IMR-90 (cell line): ENCODE measurements around the gene PRKN. TPM values are rescaled to one million over a fixed set of nuclear protein-coding genes. Genes with fewer than 3 reads are reported as not detected.

ENCODE experiments used
- ATAC-seq: fragments of 200-7000 bp; cut with Tn5 transposase; 2 replicates; pipeline ENCODE4 v1.9.1; 2020; ENCODE audit warnings: low read depth, mild to moderate bottlenecking, moderate library complexity
- BruUV-seq: library from RNA; stranded (reverse); fragments of 400-500 nt; replicated peaks from 2 replicates; lab custom pipeline; 2021; lab: Mats Ljungman, UMichigan
- CTCF ChIA-PET: fragments of 300-600 bp; formaldehyde crosslinking; extraction: SDS; loops from one replicate; lab custom pipeline; 2021; ENCODE audit warnings: antibody characterized with exemption; lab: Yijun Ruan, JAX
- POLR2A ChIA-PET: fragments of 300-600 bp; sonication (Branson Sonifier 250); formaldehyde crosslinking; loops from one replicate; lab custom pipeline; 2022; ENCODE audit warnings: antibody characterized with exemption; ENCODE audit not compliant: unreplicated experiment; lab: Charles Lee
- DNase-seq: peaks from one replicate; pipeline ENCODE4 v3.0.0; 2013
- H2AFZ ChIP-seq: replicated peaks from 2 replicates; pipeline ENCODE3; 2013; ENCODE audit warnings: low read length, mild to moderate bottlenecking; ENCODE audit not compliant: poor library complexity
- H2AK5ac ChIP-seq: 2 replicates; pipeline ENCODE4 v1.6.1; 2013; ENCODE audit warnings: low read depth, low read length, inconsistent platforms
- H2AK9ac ChIP-seq: replicated peaks from 2 replicates; pipeline ENCODE3; 2013; ENCODE audit warnings: mild to moderate bottlenecking, low read depth, low read length, moderate library complexity; ENCODE audit not compliant: poor library complexity
- H2BK120ac ChIP-seq: 2 replicates; pipeline ENCODE4 v1.6.1; 2013; ENCODE audit warnings: low read depth, low read length, inconsistent platforms
- H2BK15ac ChIP-seq: 3 replicates; pipeline ENCODE4 v1.6.1; 2013; ENCODE audit warnings: low read depth, low read length, inconsistent platforms
- H2BK20ac ChIP-seq: 2 replicates; pipeline ENCODE4 v1.6.1; 2013; ENCODE audit warnings: low read depth, mild to moderate bottlenecking, inconsistent platforms, low read length, moderate library complexity
- H2BK5ac ChIP-seq: 2 replicates; pipeline ENCODE4 v1.6.1; 2013; ENCODE audit warnings: mild to moderate bottlenecking, low read depth, low read length, inconsistent platforms; ENCODE audit not compliant: poor library complexity, severe bottlenecking
- H3K14ac ChIP-seq: replicated peaks from 2 replicates; pipeline ENCODE4 v1.6.1; 2013; ENCODE audit warnings: low read depth, low read length, inconsistent platforms
- H3K18ac ChIP-seq: 2 replicates; pipeline ENCODE4 v1.6.1; 2013; ENCODE audit warnings: low read depth, low read length, control low read depth
- H3K23ac ChIP-seq: 2 replicates; pipeline ENCODE4 v1.6.1; 2013; ENCODE audit warnings: low read depth, low read length, inconsistent platforms
- H3K27ac ChIP-seq: 2 replicates; pipeline ENCODE4 v1.5.1; 2013; ENCODE audit warnings: mild to moderate bottlenecking, control low read depth, low read length; ENCODE audit not compliant: insufficient read depth
- H3K27me3 ChIP-seq: 2 replicates; pipeline ENCODE4 v1.6.1; 2013; ENCODE audit warnings: low read length; ENCODE audit not compliant: control insufficient read depth, insufficient read depth
- H3K36me3 ChIP-seq: 2 replicates; pipeline ENCODE4 v1.6.1; 2013; ENCODE audit warnings: low read length, mixed read lengths; ENCODE audit not compliant: control insufficient read depth, insufficient read depth
- H3K4ac ChIP-seq: 2 replicates; pipeline ENCODE4 v1.6.1; 2013; ENCODE audit warnings: low read depth, low read length, inconsistent platforms
- H3K4me1 ChIP-seq: 2 replicates; pipeline ENCODE4 v1.6.1; 2013; ENCODE audit warnings: low read length, mixed read lengths; ENCODE audit not compliant: control insufficient read depth, insufficient read depth
- H3K4me2 ChIP-seq: 2 replicates; pipeline ENCODE4 v1.6.1; 2013; ENCODE audit warnings: low read depth, mild to moderate bottlenecking, control low read depth, low read length, moderate library complexity
- H3K4me3 ChIP-seq: 2 replicates; pipeline ENCODE4 v1.5.1; 2013; ENCODE audit warnings: low read depth, mild to moderate bottlenecking, control low read depth, low read length, moderate library complexity; ENCODE audit not compliant: insufficient read depth
- H3K56ac ChIP-seq: 2 replicates; pipeline ENCODE4 v1.6.1; 2013; ENCODE audit warnings: low read length, inconsistent platforms; ENCODE audit not compliant: insufficient read depth; ENCODE audit errors: extremely low read depth
- H3K79me1 ChIP-seq, 2 experiments: 2 replicates each; pipeline ENCODE4 v1.6.1; 2013; ENCODE audit warnings: low read length in 2 of 2, inconsistent platforms in 1 of 2, low read depth in 1 of 2
- H3K9ac ChIP-seq: 2 replicates; pipeline ENCODE4 v1.6.1; 2013; ENCODE audit warnings: low read depth, low read length, control low read depth
- H3K9me1 ChIP-seq: 2 replicates; pipeline ENCODE4 v1.6.1; 2013; ENCODE audit warnings: low read length, inconsistent platforms; ENCODE audit not compliant: insufficient read depth
- H3K9me3 ChIP-seq: 2 replicates; pipeline ENCODE4 v1.6.1; 2013; ENCODE audit warnings: low read length; ENCODE audit not compliant: control insufficient read depth, insufficient read depth
- H4K20me1 ChIP-seq: 2 replicates; pipeline ENCODE4 v1.6.1; 2013; ENCODE audit warnings: low read length, inconsistent platforms; ENCODE audit not compliant: insufficient read depth
- H4K5ac ChIP-seq: 2 replicates; pipeline ENCODE4 v1.6.1; 2013; ENCODE audit warnings: mild to moderate bottlenecking, low read depth, low read length, control low read depth
- H4K8ac ChIP-seq, 2 experiments: 2 replicates each; pipeline ENCODE4 v1.6.1; 2013; ENCODE audit warnings: low read depth in 2 of 2, low read length in 2 of 2, control low read depth in 1 of 2, inconsistent platforms in 1 of 2
- H4K91ac ChIP-seq: 2 replicates; pipeline ENCODE4 v1.6.1; 2013; ENCODE audit warnings: low read depth, low read length, inconsistent platforms; ENCODE audit not compliant: insufficient read depth
- BHLHE40 ChIP-seq: fragments of 150-350 bp; IDR thresholded peaks from 2 replicates; pipeline ENCODE4 v1.6.1; 2016; ENCODE audit warnings: mild to moderate bottlenecking, low read depth, low read length
- MAZ ChIP-seq: IDR thresholded peaks from 2 replicates; pipeline ENCODE4 v1.6.1; 2012; ENCODE audit warnings: low read depth, mild to moderate bottlenecking, low read length, improper control_type of control experiment, moderate library complexity, borderline replicate concordance
- WGBS, 2 experiments: methylation state at CpG; one replicate each; pipeline versions ENCODE4 v1.1.5 to v1.1.7; 2013; ENCODE audit warnings: missing lambda C conversion rate in 2 of 2; ENCODE audit not compliant: insufficient read length in 1 of 2; ENCODE audit errors: extremely low coverage in 2 of 2; 5-methylcytosine and 5-hydroxymethylcytosine counted together
- dilution Hi-C: fragments of 300-500 bp; cut with HindIII; formaldehyde crosslinking; loops from one replicate; pipeline ENCODE4 v1.14.3; 2018; ENCODE audit warnings: low sequenced_read_pairs; ENCODE audit not compliant: unreplicated experiment
- in situ Hi-C: fragments of 300-500 bp; cut with MboI; formaldehyde crosslinking; loops from 3 replicates; pipeline ENCODE4 v1.14.3; 2019; ENCODE audit warnings: low sequenced_read_pairs, inconsistent platforms, mixed read lengths
- intact Hi-C: fragments of 100-400 bp; cut with micrococcal nuclease; formaldehyde crosslinking; loops from 2 replicates; pipeline ENCODE4 v1.10.0; 2022
- polyA plus RNA-seq, 3 experiments: library from polyadenylated mRNA; depleted of rRNA; stranded (reverse); fragments of >200 nt; gene quantifications; 2 replicates each; pipeline ENCODE4 v1.2.3, GENCODE V29; 2012; ENCODE audit warnings: low replicate concordance in 1 of 3
- total RNA-seq: library from RNA; depleted of rRNA; stranded (reverse); fragments of >200 nt; gene quantifications from 2 replicates; pipeline ENCODE4 v1.2.3, GENCODE V29; 2012
- TF ChIP-seq, protein P1 (sequence below): conservative IDR thresholded peaks from 2 replicates; pipeline ENCODE4 v1.5.1; 2012; ENCODE audit warnings: mild to moderate bottlenecking, low read depth, low read length, improper control_type of control experiment
- TF ChIP-seq, protein P2 (sequence below): fragments of 150-350 bp; IDR thresholded peaks from 2 replicates; pipeline ENCODE4 v1.6.1; 2017; ENCODE audit warnings: mild to moderate bottlenecking, antibody characterized with exemption, low read length, low read depth

PRKN gene
- total and polyA plus RNA-seq, 2 of the 4 experiments (the other 2 are of a cell fraction): 0.15 to 0.18 TPM

DNA sequence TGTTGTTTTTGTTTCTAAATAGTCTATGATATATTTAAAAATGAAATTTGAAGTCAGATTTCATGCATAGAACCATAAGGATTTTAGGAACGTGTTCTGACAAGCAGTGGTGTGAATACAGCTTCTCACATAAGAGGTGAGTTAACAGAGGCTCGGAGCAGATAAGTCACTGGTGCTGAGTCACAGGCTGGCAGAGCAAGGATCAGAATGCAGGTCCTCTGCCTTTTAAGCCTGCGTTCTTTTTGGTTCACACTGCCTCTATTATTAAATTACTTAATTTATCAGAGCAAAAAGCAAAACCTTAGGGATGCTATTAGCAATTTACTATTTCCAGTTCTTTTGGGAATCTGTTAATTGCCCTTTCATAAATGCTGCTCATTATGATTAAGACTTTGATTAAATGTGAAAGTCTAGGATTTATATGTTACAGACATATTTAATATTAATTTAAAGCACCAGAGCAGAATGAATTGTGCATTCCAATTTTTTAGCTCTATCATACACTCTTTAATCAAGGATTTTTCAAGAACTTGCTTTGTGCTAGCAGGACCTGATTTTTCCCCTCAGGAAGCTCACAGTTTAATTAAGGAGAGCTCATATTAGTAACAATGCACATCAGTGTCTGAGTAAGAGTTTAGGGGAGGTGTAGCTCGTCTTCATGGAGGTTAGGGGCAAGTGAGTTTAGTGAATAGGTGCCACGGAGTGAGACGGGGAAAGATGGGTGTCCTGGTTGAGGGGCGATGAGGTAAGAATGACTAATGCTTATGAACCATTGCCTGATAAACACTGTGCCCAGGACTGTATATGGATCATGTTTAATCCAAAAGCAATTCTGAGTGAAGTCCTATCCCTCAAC lies 1241.0 kb downstream of the PRKN start (continued):
- TF ChIP-seq, protein P1, sequence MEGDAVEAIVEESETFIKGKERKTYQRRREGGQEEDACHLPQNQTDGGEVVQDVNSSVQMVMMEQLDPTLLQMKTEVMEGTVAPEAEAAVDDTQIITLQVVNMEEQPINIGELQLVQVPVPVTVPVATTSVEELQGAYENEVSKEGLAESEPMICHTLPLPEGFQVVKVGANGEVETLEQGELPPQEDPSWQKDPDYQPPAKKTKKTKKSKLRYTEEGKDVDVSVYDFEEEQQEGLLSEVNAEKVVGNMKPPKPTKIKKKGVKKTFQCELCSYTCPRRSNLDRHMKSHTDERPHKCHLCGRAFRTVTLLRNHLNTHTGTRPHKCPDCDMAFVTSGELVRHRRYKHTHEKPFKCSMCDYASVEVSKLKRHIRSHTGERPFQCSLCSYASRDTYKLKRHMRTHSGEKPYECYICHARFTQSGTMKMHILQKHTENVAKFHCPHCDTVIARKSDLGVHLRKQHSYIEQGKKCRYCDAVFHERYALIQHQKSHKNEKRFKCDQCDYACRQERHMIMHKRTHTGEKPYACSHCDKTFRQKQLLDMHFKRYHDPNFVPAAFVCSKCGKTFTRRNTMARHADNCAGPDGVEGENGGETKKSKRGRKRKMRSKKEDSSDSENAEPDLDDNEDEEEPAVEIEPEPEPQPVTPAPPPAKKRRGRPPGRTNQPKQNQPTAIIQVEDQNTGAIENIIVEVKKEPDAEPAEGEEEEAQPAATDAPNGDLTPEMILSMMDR: no peak

DNA sequence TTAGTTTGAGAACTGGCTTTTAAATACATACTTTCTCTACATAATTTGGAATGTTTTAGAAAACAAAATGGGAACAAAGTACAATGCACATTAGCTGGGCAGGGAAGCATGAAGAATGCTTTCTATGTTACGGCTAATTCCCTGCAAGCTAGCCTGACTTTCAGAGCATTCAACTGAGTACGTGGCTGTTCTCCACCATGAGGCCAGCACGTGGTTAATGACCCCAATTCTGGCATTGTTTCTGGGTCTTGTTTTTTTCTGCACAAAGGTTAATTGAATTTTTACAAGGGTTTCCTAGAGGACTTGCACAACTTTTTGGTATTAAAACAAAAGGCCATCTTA lies 1245.1 kb downstream of the PRKN start:
- peaks cover 7% of the 10 kb centered on the region for H3K9me3 ChIP-seq
- DNase-seq (no peak), ATAC-seq (no peak)
- no peak overlapping the region for H4K5ac ChIP-seq
- no peak overlapping the region for H3K9ac ChIP-seq
- H3K27ac ChIP-seq: no peak overlapping the region
- no peaks in the 10 kb centered on the region for H4K20me1 ChIP-seq
- dilution Hi-C loops (no loop called here), intact Hi-C loops (no loop called here), in situ Hi-C loops (no loop called here)
- no peak overlapping the region for H3K4me2 ChIP-seq
- no peak overlapping the region for H2BK15ac ChIP-seq
- ChIA-PET CTCF (no interaction called here), POLR2A (no interaction called here)
- 80% methylated on average over 1 of the region's 3 CpGs; no CpG with 5 or more reads in 1 of the 2 experiments for WGBS, 2 experiments
- no peak overlapping the region for H2BK120ac ChIP-seq
- H2BK20ac ChIP-seq: no peak overlapping the region
- no peak overlapping the region for H4K8ac ChIP-seq
- H3K23ac ChIP-seq: no peak overlapping the region
- H3K56ac ChIP-seq: no peak overlapping the region
- H4K91ac ChIP-seq: no peak overlapping the region
- no peaks in the 10 kb centered on the region for H3K79me1 ChIP-seq
- no peaks in the 10 kb centered on the region for H3K4me1 ChIP-seq
- H3K27me3 ChIP-seq: no peaks in the 10 kb centered on the region
- H3K36me3 ChIP-seq: no peaks in the 10 kb centered on the region
- no peak overlapping the region for H3K18ac ChIP-seq
- H3K4ac ChIP-seq: no peak overlapping the region
- H2BK5ac ChIP-seq: no peak overlapping the region
- no peaks in the 10 kb centered on the region for H3K9me1 ChIP-seq
- TF ChIP-seq MAZ (no peak), BHLHE40 (no peak)
- TF ChIP-seq, protein P2, sequence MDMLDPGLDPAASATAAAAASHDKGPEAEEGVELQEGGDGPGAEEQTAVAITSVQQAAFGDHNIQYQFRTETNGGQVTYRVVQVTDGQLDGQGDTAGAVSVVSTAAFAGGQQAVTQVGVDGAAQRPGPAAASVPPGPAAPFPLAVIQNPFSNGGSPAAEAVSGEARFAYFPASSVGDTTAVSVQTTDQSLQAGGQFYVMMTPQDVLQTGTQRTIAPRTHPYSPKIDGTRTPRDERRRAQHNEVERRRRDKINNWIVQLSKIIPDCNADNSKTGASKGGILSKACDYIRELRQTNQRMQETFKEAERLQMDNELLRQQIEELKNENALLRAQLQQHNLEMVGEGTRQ: no peak
- no peak overlapping the region for H2AFZ ChIP-seq
- no peak overlapping the region for H3K4me3 ChIP-seq
- H3K14ac ChIP-seq: no peak overlapping the region
- no TSS peak for BruUV-seq
- no peak overlapping the region for H2AK9ac ChIP-seq
- H2AK5ac ChIP-seq: no peak overlapping the region
